ENCODE results near the gene ANAPC16.
"Not testable (repeated sequence)": the region's sequence is repeated elsewhere in the genome, so short reads cannot be mapped to it uniquely, and the experiment has no call there.

Gene ANAPC16

GRCh38 chr10:72265990-72266865, 50.4 kb downstream of the ANAPC16 start:
- DNase-seq: no peak

GRCh38 chr10:72267381-72267780, 51.6 kb downstream of the ANAPC16 start:
- DNase-seq: no peak

- no peak for DNase-seq
Observed at GRCh38 chr10:72267819-72268399, 52.1 kb downstream of the ANAPC16 start.

- DNase-seq: not testable (repeated sequence)
Observed at GRCh38 chr10:72268475-72269200, 52.8 kb downstream of the ANAPC16 start.

GRCh38 chr10:72270607-72271281, 54.9 kb downstream of the ANAPC16 start:
- DNase-seq: no peak

GRCh38 chr10:72272689-72273409, 57.0 kb downstream of the ANAPC16 start:
- DNase-seq: peak; percentile 62

GRCh38 chr10:72273410-72274212, 57.8 kb downstream of the ANAPC16 start, which contains the start of gene DDIT4:
DDIT4 (plus strand) TSS chr10:72273924; CDS start chr10:72274217, 293 bp downstream.
- peak; percentile 99 for DNase-seq

- DNase-seq: no peak
Observed at GRCh38 chr10:72274213-72274729, 58.5 kb downstream of the ANAPC16 start.

- peak; percentile 79 for DNase-seq
Observed at GRCh38 chr10:72274730-72275350, 59.0 kb downstream of the ANAPC16 start.

- peak; percentile 39 for DNase-seq
Observed at GRCh38 chr10:72275351-72276012, 59.7 kb downstream of the ANAPC16 start.

GRCh38 chr10:72276013-72276387, 60.2 kb downstream of the ANAPC16 start:
- peak; percentile 41 for DNase-seq

GRCh38 chr10:72276421-72277339, 60.9 kb downstream of the ANAPC16 start:
- no peak for DNase-seq

GRCh38 chr10:72277340-72277995, 61.7 kb downstream of the ANAPC16 start:
- no peak for DNase-seq

GRCh38 chr10:72277996-72278667, 62.3 kb downstream of the ANAPC16 start:
- DNase-seq: no peak

GRCh38 chr10:72278668-72279393, 63.0 kb downstream of the ANAPC16 start:
- no peak for DNase-seq

GRCh38 chr10:72279587-72279986, 63.8 kb downstream of the ANAPC16 start:
- DNase-seq: not testable (repeated sequence)

GRCh38 chr10:72283131-72283530, 67.3 kb downstream of the ANAPC16 start:
- no peak for DNase-seq

Data from activated CD4-positive, alpha-beta T cell treated with anti-CD3 and anti-CD28 coated beads, Interleukin-2, amount 50 U/mL, for 16 hours (primary cell).